ENCODE measurements around the gene ASPSCR1. TPM values are rescaled to one million over a fixed set of nuclear protein-coding genes. Genes with fewer than 3 reads are reported as not detected.

The ASPSCR1 gene
- total RNA-seq, 1 donor from 2014 or later = 32.9 TPM

DNA sequence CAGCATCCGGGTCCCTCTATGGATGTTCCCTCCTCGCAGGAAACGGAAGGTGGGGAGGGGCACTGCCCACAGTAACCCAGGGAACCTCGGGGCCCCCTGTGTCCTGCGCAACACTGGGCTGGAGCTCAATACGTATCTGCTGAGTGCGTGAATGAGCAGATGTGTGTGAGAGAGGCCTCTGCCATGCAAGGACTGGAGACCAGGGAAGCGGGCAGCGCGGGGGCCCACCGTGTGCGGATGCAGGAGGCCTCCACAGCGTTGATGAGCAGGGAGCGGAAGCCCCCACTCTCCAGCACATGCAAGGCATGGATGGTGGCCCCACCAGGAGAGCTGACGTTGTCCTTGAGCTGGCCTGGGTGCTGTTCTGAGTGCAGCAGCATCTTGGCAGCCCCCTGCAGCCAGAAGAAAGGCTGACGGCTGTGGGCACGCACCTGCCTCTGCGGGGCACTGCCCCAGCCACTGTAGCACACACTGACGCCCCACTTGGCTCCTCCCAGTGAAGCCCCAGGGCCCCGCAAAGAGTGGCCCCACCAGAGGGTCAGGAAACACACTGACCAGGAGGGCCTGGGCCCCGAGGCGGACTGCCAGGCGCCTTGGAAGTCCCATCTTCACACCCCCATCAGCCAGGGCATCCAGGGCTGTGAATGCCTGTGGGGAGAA, 43.2 kb upstream of the ASPSCR1 start:
- intact Hi-C loops (cut with micrococcal nuclease) = no loop called here
- no peak overlapping the region for H3K27ac Mint-ChIP-seq
- DNase-seq (ENCODE audit: low spot score) = no peak
- peaks cover 19% of the 10 kb centered on the region for H3K36me3 Mint-ChIP-seq (ENCODE audit: low read depth)
- peaks cover 12% of the 10 kb centered on the region for H3K4me1 Mint-ChIP-seq (ENCODE audit: low read depth)
- H3K9me3 Mint-ChIP-seq = no peaks in the 10 kb centered on the region
- no peaks in the 10 kb centered on the region for H3K27me3 Mint-ChIP-seq (ENCODE audit: low read depth)
- peak overlapping the region; percentile 37 for H3K4me3 Mint-ChIP-seq (ENCODE audit: low read depth)

DNA sequence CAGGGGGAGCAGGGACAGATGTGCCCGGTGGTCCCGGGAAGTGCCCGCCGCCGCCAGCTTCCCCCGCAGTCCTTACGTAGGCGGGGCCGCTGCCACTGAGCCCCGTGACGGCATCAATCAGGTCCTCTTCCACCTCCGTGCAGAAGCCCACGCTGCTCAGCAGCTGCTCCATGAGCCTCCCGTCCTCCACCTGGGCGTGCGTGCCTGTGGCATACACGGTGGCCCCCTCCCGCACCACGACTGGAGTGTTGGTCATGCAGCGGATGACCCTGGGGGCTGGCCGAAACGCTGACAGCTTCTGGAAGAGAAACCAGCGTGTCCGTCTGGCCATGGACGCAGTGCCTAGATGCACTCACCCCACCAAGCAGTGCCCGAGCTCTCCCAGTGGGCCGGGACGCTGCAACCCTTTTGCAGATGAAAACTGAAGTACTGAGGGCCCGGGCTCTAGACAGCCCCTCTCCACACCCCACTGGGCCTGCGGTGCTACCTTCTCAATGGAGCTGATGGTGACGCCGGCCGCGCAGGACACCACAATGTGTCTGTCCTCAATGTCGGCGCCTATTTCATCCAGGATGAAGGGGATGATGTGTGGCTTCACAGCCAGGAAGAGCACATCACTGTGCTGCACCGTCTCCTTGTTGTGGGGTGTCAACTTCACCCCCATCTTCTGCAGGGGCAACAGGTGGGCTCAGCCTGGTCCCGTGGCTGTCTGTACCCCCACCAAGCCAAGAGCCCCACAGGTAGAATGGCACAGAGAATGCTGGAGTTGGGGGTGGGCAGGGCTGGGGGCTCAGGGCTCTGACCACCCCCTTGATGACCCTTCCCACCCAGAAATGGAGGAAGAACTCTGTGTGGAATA, 42.4 kb upstream of the ASPSCR1 start:
- no peak overlapping the region for H3K27ac Mint-ChIP-seq
- intact Hi-C loops (cut with micrococcal nuclease) = no loop called here

DNA sequence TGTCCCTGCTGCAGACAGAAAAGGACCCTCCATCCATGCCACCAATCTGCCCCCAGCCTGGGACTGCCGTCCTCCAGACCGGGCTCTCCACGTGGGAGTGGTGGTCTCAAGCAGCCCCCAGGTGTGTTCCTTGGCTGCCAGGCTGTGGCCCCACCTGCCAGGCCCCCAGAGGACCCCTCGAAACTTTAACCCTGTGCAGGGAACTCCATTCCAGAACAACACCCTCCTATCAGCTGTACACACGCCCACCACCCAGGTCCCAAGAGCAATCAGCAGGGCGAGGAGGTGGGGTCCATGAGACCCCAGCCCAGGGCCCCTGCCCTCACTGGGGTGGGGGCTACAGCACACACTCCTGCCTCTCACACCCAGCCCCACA, 41.7 kb upstream of the ASPSCR1 start:
- intact Hi-C loops (cut with micrococcal nuclease) = no loop called here
- no peaks in the 10 kb centered on the region for H3K27me3 Mint-ChIP-seq (ENCODE audit: low read depth)
- no peaks in the 10 kb centered on the region for H3K9me3 Mint-ChIP-seq
- H3K27ac Mint-ChIP-seq = peak overlapping the region; percentile 5
- peak overlapping the region; percentile 87 for H3K4me3 Mint-ChIP-seq (ENCODE audit: low read depth)
- peaks cover 12% of the 10 kb centered on the region for H3K4me1 Mint-ChIP-seq (ENCODE audit: low read depth)
- no peak for DNase-seq (ENCODE audit: low spot score)
- H3K36me3 Mint-ChIP-seq (ENCODE audit: low read depth) = peaks cover 19% of the 10 kb centered on the region

More for the DNA sequence above, 42.4 kb upstream of the ASPSCR1 start:
- Mint-ChIP-seq H3K36me3 (ENCODE audit: low read depth) (peaks cover 19% of the 10 kb centered on the region), H3K9me3 (no peaks in the 10 kb centered on the region), H3K4me1 (ENCODE audit: low read depth) (peaks cover 12% of the 10 kb centered on the region), H3K4me3 (ENCODE audit: low read depth) (peak overlapping the region; percentile 87), H3K27me3 (ENCODE audit: low read depth) (no peaks in the 10 kb centered on the region)
- DNase-seq (ENCODE audit: low spot score) = no peak

DNA sequence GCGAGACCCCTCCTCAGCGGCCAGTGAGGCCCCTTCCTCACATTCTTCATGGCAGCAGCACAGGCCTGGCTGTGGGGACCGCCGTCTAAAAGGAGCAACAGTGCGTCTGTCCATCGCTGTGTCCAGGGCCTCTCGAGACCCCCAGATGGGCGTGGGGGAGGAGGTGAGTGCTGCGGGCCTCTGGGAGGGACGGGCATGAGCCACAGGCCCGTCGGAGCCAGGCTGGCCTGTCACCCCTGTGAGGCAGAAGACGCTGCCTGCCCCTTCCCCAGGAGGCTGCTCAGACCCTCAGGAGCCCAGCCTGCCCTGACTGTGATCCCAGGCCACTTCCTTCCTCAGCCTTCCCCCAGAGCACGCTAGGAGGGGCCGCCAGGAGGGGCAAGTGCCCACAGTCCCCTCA, 38.2 kb upstream of the ASPSCR1 start:
- H3K27ac Mint-ChIP-seq = no peak overlapping the region
- intact Hi-C loops (cut with micrococcal nuclease) = no loop called here
- H3K9me3 Mint-ChIP-seq = no peaks in the 10 kb centered on the region
- no peaks in the 10 kb centered on the region for H3K27me3 Mint-ChIP-seq (ENCODE audit: low read depth)
- H3K4me1 Mint-ChIP-seq (ENCODE audit: low read depth) = peaks cover 8% of the 10 kb centered on the region
- DNase-seq (ENCODE audit: low spot score) = no peak
- H3K36me3 Mint-ChIP-seq (ENCODE audit: low read depth) = peaks cover 5% of the 10 kb centered on the region
- H3K4me3 Mint-ChIP-seq (ENCODE audit: low read depth) = no peak overlapping the region

DNA sequence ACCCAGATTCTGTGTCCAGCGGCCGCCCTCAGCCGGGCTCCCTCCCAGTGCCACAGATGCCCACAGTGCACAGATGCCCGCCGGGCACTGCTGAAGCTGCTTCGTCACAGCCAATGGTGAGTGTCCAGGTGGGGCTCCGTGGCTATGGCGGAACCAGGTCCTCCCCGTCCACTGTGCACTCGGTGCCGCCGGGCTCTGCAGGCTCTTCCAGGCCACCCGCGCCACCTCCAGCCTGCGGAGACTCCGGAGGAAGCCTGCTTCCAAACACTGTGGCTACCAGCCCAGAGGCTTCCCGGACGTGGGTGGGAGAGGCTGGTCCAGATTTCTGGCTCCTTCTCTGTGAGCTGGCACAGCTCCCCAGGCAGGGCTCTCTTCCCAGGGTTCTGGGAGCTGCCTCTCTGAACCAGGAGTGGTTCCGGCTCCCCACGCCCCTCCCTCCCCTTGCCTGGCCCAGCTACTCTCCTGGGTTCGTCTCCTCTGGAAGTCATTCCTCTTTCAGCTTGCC, 37.5 kb upstream of the ASPSCR1 start:
- Mint-ChIP-seq H3K36me3 (ENCODE audit: low read depth) (peaks cover 4% of the 10 kb centered on the region), H3K4me1 (ENCODE audit: low read depth) (peaks cover 8% of the 10 kb centered on the region), H3K27me3 (ENCODE audit: low read depth) (no peaks in the 10 kb centered on the region), H3K4me3 (ENCODE audit: low read depth) (no peak overlapping the region), H3K27ac (no peak overlapping the region), H3K9me3 (no peaks in the 10 kb centered on the region)
- intact Hi-C loops (cut with micrococcal nuclease) = no loop called here
- DNase-seq (ENCODE audit: low spot score) = no peak

DNA sequence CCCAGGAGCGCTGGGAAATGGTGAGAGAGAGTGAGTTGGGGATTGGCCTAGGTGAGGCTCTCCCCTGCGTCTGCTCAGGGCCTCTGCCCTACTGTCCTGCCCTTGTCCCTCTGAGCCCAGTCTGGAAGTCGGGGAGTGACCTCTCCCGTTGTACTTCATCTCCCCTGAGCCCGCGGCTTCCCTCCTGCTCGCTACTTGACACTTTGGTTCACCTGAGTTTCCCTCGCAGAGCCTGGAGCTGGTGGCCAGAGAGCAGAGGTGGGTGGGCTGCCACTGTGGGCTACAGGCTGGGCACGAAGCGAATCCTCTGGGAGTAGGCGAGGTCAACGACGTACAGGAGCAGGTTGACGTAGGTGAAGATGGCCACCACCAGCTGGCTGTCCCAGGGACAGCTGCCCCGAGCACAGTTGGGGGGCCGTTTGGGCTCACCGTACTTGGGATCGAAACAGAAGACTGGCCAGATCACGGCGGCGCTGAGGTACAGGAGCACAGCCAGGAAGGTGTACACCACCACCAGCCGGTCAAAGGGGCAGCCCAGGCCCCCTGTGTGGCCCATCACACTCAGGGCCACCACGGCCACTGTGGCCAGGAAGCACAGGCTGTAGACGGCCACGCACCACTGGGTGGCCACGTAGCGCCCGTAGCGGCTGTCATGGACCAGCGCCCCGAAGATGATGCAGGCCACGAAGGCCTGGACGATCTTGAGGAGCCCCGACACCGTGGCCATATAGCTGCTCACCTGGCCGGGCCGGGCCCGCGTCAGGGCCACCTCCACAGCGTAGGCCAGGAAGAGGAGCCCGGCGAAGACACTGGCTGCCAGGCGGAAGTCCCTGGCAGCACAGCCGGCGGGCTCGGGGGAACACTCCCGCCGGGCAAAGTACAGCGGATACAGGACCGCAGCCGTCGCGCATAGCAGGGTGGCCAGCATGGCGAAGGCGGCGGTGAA, 36.6 kb upstream of the ASPSCR1 start:
- no peaks in the 10 kb centered on the region for H3K36me3 Mint-ChIP-seq (ENCODE audit: low read depth)
- intact Hi-C loops (cut with micrococcal nuclease) = no loop called here
- H3K27me3 Mint-ChIP-seq (ENCODE audit: low read depth) = no peaks in the 10 kb centered on the region
- no peaks in the 10 kb centered on the region for H3K9me3 Mint-ChIP-seq
- H3K4me3 Mint-ChIP-seq (ENCODE audit: low read depth) = no peak overlapping the region
- peaks cover 7% of the 10 kb centered on the region for H3K4me1 Mint-ChIP-seq (ENCODE audit: low read depth)
- no peak overlapping the region for H3K27ac Mint-ChIP-seq
- no peak for DNase-seq (ENCODE audit: low spot score)

DNA sequence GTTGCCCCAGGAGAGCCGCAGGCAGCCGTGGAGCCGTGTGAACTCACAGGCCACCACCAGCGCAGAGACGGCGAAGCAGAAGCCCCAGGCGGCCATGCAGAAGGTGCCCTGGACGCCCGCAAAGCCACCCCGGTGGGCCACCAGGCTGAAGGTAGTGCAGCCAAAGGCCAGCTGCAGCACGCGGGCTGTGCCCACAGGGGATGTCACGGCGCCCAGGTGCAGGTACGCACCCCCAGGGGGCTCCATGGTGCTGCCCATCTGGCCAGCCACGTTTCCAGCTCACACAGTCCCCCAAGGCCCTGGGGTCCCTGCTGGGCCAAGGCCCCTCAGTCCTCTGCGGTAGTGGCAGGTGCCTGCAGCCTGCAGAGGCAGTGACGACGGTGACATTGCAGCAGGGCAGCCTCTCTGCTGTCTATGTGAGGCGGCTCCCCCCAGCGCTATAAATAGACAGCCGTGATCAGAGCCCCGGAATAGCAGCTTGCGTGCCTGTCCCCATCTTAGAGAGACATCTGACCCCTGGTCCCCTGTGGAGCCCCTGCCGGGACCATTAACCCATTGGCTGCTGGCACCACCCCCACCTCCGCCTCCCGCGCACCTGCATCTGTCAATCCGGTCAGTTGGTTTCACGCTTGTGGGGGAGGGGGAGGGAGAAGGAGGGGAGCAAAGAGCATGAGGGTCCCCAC, 35.8 kb upstream of the ASPSCR1 start:
- H3K36me3 Mint-ChIP-seq (ENCODE audit: low read depth) = no peaks in the 10 kb centered on the region
- H3K9me3 Mint-ChIP-seq = no peaks in the 10 kb centered on the region
- no peak overlapping the region for H3K27ac Mint-ChIP-seq
- H3K4me3 Mint-ChIP-seq (ENCODE audit: low read depth) = no peak overlapping the region
- peaks cover 3% of the 10 kb centered on the region for H3K4me1 Mint-ChIP-seq (ENCODE audit: low read depth)
- intact Hi-C loops (cut with micrococcal nuclease) = no loop called here
- H3K27me3 Mint-ChIP-seq (ENCODE audit: low read depth) = no peaks in the 10 kb centered on the region
- DNase-seq (ENCODE audit: low spot score) = no peak

DNA sequence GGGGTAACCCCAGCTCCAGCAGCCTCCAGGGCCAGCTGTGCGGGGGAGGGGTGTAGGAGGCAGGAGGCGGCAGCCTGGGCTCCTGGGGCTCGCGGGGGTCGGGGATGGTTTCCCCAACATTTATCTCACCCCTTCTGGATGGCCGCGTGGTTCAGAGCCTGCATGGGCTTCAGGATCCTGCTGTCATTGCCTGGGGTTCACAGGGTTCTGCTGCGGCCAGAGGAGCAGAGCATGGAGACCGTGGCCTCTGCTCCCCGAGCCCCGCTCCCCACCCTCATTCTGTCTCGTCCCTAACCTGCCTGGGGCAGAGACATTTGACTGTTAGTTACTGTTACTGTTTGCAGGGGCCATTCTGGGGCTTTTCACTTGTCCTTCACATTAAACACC, 35.3 kb upstream of the ASPSCR1 start:
- Mint-ChIP-seq H3K9me3 (no peaks in the 10 kb centered on the region), H3K27ac (no peak overlapping the region), H3K4me1 (ENCODE audit: low read depth) (peaks cover 3% of the 10 kb centered on the region), H3K27me3 (ENCODE audit: low read depth) (peaks cover 2% of the 10 kb centered on the region), H3K4me3 (ENCODE audit: low read depth) (no peak overlapping the region), H3K36me3 (ENCODE audit: low read depth) (no peaks in the 10 kb centered on the region)
- intact Hi-C loops (cut with micrococcal nuclease) = no loop called here
- DNase-seq (ENCODE audit: low spot score) = no peak

DNA sequence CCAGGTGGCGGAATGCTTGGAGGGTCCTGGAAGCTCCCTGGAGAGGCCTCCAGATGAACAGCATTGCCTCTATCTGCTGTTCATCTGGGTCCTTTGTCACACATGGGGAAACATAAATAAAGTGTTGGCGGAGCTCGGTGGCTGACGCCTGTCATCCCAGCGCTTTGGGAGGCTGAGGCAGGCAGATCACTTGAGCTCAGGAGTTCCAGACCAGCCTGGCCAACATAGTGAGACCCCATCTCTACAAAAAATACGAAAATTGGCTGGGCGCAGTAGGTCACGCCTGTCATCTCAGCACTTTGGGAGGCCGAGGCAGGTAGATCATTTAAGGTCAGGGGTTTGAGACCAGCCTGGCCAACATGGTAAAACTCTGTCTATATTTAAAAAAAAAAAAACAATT, 32.6 kb upstream of the ASPSCR1 start:
- H3K4me1 Mint-ChIP-seq (ENCODE audit: low read depth) = no peaks in the 10 kb centered on the region
- H3K27ac Mint-ChIP-seq = no peak overlapping the region
- H3K4me3 Mint-ChIP-seq (ENCODE audit: low read depth) = no peak overlapping the region
- no peaks in the 10 kb centered on the region for H3K9me3 Mint-ChIP-seq
- DNase-seq (ENCODE audit: low spot score) = no peak
- intact Hi-C loops (cut with micrococcal nuclease) = no loop called here
- no peaks in the 10 kb centered on the region for H3K36me3 Mint-ChIP-seq (ENCODE audit: low read depth)
- peaks cover 3% of the 10 kb centered on the region for H3K27me3 Mint-ChIP-seq (ENCODE audit: low read depth)

DNA sequence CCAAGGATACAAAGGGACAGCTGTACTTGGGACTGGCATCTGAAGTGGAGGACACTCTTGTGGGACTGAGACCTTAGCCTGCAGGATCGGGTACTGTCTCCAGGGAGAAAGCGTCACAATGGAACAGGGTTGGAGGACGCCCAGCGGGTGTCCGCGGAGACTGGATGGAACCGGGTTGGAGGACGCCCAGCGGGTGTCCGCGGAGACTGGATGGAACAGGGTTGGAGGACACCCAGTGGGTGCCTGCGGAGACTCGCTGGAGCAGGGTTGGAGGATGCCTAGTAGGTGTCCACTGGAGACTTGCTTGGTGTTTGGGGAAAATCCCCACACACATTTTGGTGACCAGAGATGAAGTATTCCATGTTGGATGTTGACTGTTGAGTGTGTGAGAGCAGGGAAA, 30.2 kb upstream of the ASPSCR1 start, which contains the start of gene MYADML2:
TSS of gene MYADML2 (minus strand) at position 45 of the 400 bp plus-strand sequence. CDS start 5,492 bp downstream, outside the sequence.
- intact Hi-C loops (cut with micrococcal nuclease) = no loop called here

DNA sequence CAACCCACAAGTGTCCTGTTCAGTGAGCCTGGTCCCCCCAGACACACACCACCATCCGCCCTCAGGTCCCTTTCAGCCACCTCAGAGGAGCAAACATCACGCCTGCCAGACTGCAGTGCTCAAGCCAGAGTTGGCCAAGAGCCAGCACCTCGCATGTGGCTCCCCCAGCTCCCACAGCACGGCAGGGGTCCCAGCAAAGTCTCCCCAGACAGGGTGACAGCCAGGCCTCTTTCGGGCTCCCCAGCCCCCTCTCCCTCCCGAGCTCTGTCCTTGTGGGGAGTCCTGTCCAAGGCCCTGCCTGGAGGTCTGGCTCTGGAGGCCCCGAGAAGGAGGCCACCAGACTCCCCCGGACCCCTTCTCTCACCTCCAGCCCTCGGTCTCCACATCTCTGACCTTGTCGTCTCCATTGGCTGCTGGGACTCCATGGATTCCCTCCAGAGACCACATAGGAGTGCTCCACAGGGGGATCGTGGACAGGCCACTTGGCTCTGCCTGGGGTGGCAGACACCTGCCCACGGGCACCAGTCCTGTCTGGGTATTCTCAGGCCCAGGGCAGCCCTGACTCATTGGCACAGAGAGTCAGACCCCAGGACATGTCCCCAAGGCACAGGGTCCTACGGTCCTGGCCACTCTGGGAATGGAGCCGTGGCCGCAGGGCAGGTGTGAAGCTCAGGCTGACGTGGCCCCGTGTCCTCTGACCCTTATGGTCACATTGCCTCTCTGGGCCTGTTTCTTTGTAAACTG, 28.6 kb upstream of the ASPSCR1 start:
- no peak overlapping the region for H3K27ac Mint-ChIP-seq
- H3K4me3 Mint-ChIP-seq (ENCODE audit: low read depth) = no peak overlapping the region
- intact Hi-C loops (cut with micrococcal nuclease) = no loop called here
- no peaks in the 10 kb centered on the region for H3K9me3 Mint-ChIP-seq
- H3K4me1 Mint-ChIP-seq (ENCODE audit: low read depth) = no peaks in the 10 kb centered on the region
- no peak for DNase-seq (ENCODE audit: low spot score)
- no peaks in the 10 kb centered on the region for H3K36me3 Mint-ChIP-seq (ENCODE audit: low read depth)
- H3K27me3 Mint-ChIP-seq (ENCODE audit: low read depth) = peaks cover 11% of the 10 kb centered on the region

More for the DNA sequence above, 30.2 kb upstream of the ASPSCR1 start, which contains the start of gene MYADML2:
- Mint-ChIP-seq H3K36me3 (ENCODE audit: low read depth) (no peaks in the 10 kb centered on the region), H3K4me3 (ENCODE audit: low read depth) (no peak within 1 kb of the TSS), H3K4me1 (ENCODE audit: low read depth) (no peaks in the 10 kb centered on the region), H3K27ac (no peak within 1 kb of the TSS), H3K9me3 (no peaks in the 10 kb centered on the region), H3K27me3 (ENCODE audit: low read depth) (peaks cover 11% of the 10 kb centered on the region)
- DNase-seq (ENCODE audit: low spot score) = no peak
